Adrenal gland (tissue), 5 donors: Measurements from ENCODE around the gene BAG5.

Experiments used
- CTCF ChIP-seq, 6 experiments: fragments of 450-650 bp in 4 of 6; fragments of 200-600 bp in 2 of 6; sonication (generic) in 1 of 6; IDR thresholded peaks; 1 replicate in 5 of 6; 2 replicates in 1 of 6; pipeline versions ENCODE4 v1.5.1 to v1.8.0; 2016 to 2021; ENCODE audit warnings: antibody characterized with exemption in 6 of 6, mild to moderate bottlenecking in 2 of 6, moderate library complexity in 1 of 6
- POLR2A ChIP-seq, 2 donors: fragments of 450-650 bp; IDR thresholded peaks; one replicate each; pipeline ENCODE4 v1.6.1; 2017; ENCODE audit warnings: antibody characterized with exemption in 2 of 2, mild to moderate bottlenecking in 2 of 2, moderate library complexity in 1 of 2
- donor health status: DM: no; HTN: no; CAD: no.

GRCh38 chr14:103510724-103511693 lies 51.4 kb downstream of the BAG5 start:
- no peak for TF ChIP-seq CTCF (IDR thresholded peaks at IDR 0.05)
- no peak for TF ChIP-seq POLR2A (IDR thresholded peaks at IDR 0.05)
